GM20000 (cell line): Measurements from ENCODE around the gene CSAD.

ENCODE experiments used
- DNase-seq: peaks from one replicate; pipeline ENCODE4 v3.0.0; 2012; ENCODE audit warnings: low spot score
- CTCF ChIP-seq: IDR thresholded peaks from 2 replicates; pipeline ENCODE4 v1.5.1; 2012; ENCODE audit warnings: mild to moderate bottlenecking, control low read depth; ENCODE audit errors: extremely low read depth, missing control alignments

Gene CSAD

GRCh38 chr12:53174881-53175491 is 5.7 kb downstream of the CSAD start:
- no peak for TF ChIP-seq CTCF
- no peak for DNase-seq

- no peak for TF ChIP-seq CTCF
- no peak for DNase-seq
These were observed 7.5 kb downstream of the CSAD start for GRCh38 chr12:53173085-53173715.

- no peak for DNase-seq
- no peak for TF ChIP-seq CTCF
These were observed 8.4 kb downstream of the CSAD start for GRCh38 chr12:53172352-53172751.

- no peak for TF ChIP-seq CTCF
- DNase-seq, result no peak
These were observed 8.9 kb downstream of the CSAD start for GRCh38 chr12:53171725-53172329.

GRCh38 chr12:53170876-53171724 is 9.6 kb downstream of the CSAD start:
- no peak for DNase-seq

DNA sequence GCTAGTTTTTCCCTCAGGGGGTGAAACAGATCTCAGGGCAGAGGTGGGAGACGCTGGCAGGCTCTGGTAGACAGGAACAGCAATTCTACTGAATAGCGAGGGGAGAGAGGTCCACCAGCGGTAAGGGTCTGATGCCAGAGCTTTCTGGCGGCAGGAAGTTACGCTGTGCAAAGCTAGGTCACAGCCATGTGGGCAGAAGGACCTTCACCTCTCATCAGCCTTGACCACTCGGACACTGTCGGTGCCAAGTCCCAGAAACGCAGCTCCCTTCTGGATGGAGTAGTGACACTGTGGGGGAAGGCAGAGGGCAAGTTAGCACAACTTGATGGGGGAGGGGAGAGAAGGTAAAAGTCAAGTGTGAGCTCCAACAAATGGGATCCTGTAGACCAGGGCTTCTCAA is 10.5 kb downstream of the CSAD start:
- DNase-seq, result no peak
- no peak for TF ChIP-seq CTCF

More at GRCh38 chr12:53170876-53171724, 9.6 kb downstream of the CSAD start:
- no peak for TF ChIP-seq CTCF

- no peak for TF ChIP-seq CTCF
- DNase-seq, result no peak
These were observed 11.1 kb downstream of the CSAD start for GRCh38 chr12:53169644-53170043.
